DMS53 treated with DMSO at 0.1 percent for 48 hours (cell line): ENCODE measurements around the gene TBC1D10B.
A peak's percentile ranks its signal among the peaks of the same experiment; 100 is the strongest.
"Not testable (repeated sequence)": the region's sequence is repeated elsewhere in the genome, so short reads cannot be mapped to it uniquely, and the experiment has no call there.

Experiments
- DNase-seq: peaks from one replicate; lab custom pipeline; 2025; ENCODE audit not compliant: unreplicated experiment; lab: John Stamatoyannopoulos, UW

Gene TBC1D10B

GRCh38 chr16:30398661-30399434, 28.6 kb upstream of the TBC1D10B start:
- DNase-seq: no peak

GRCh38 chr16:30397776-30398660, 27.7 kb upstream of the TBC1D10B start:
- no peak for DNase-seq

GRCh38 chr16:30397056-30397455, 26.8 kb upstream of the TBC1D10B start:
- DNase-seq: no peak

- DNase-seq: not testable (repeated sequence)
Measured at GRCh38 chr16:30396627-30397026, 26.3 kb upstream of the TBC1D10B start.

DNA sequence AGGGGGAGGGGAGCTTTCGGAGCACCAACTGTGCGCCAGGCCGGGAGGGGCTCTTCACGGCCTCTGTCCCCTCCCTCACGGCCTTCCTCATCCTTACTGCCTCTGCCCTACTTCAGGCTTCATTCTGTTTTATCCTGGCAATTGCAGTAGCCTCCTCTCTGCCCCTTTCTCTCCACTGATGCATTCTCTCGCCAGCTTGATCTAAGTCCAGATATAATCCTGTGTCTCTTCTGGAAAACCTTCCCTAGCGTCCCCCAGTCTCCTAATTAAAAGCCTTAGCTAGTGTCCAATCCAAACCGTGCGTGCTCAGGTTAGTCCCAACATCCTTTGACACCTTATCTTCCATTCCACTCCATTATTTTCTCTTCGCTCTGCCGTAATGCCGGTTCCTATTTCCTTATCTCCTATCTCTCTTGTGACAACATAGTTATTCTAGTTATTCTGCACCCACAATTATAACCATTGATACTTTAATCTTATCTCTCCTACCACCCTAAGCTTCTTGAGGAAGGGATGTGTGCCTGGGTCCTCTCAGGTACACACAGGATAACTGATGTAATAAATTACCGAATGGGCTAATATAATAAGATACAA, 25.8 kb upstream of the TBC1D10B start:
- DNase-seq: no peak

- DNase-seq: peak; percentile 66
Measured at GRCh38 chr16:30395155-30395991, 25.1 kb upstream of the TBC1D10B start, which contains the start of gene ZNF48. ZNF48 (plus strand) TSS chr16:30395420; CDS start chr16:30395795, 375 bp downstream.

DNA sequence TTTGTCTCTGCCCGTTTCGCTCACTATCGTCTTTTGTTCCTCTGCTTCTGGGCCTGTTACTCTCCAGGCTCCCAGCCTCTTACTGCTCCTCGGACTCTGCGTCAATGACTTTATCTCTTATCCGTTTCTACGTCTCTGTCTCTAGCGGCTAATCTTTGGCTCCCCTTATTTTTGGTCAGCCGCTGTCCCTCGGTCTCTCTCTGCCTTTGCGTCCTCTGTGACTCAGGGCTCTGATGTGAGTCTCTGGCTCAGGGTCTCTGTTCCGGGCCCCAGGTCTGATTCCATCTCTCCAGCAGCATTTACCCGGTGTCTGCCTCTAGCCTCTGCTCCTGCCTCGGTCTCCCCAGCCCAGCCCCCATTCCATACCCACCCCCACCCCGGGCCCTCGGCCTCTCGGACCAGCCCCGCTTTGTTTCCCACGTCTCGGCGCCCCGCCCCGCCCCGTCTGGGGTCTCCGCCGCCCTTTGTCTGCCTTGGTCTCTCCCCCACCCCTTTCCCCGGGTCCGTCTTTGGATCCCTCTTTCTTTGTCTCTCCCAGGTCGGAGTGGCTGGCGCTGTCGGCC, 24.4 kb upstream of the TBC1D10B start:
- DNase-seq: no peak

- DNase-seq: no peak
Measured at GRCh38 chr16:30383521-30383920, 13.2 kb upstream of the TBC1D10B start.

DNA sequence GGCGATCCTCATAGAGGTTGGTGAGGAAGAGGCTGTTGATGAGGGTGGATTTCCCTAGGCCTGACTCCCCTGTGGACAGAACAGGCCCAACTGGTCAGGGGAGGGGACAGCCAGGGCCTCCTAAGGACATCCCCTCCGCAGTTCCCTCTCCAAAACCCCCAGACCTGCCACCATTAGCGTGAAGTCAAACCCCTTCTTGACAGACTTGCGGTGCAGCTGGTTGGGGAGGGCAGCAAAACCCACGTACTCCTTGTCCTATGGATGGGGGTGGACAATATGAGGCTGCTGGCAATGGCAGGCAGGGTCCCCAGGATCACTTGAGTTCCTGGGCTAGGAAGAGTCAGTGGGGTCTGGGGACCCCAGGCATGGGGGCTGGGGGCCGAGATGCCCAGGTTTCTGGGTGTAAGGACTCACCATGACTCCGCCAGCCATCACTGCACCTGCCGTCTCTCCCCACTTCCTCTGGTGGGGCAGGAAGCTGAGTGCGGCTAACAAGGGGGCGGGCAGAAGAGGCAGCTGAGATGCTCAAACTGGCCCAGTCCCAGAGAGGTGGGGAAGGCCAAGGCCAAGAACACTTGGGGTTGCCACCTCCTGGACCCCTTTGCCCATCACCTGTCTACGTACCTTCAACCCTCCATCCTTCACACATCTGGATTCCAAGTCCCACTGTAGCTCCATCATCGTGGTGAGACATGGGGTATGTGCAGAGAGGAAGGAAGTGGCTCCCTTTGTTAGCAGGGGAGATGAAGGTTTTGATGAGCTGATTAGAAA, 12.0 kb upstream of the TBC1D10B start, which contains the start of gene SEPTIN1:
Gene SEPTIN1 (minus strand): TSS at position 451 of the 771 bp plus-strand sequence. CDS start 19 bp downstream, at position 432.
- DNase-seq: no peak

DNA sequence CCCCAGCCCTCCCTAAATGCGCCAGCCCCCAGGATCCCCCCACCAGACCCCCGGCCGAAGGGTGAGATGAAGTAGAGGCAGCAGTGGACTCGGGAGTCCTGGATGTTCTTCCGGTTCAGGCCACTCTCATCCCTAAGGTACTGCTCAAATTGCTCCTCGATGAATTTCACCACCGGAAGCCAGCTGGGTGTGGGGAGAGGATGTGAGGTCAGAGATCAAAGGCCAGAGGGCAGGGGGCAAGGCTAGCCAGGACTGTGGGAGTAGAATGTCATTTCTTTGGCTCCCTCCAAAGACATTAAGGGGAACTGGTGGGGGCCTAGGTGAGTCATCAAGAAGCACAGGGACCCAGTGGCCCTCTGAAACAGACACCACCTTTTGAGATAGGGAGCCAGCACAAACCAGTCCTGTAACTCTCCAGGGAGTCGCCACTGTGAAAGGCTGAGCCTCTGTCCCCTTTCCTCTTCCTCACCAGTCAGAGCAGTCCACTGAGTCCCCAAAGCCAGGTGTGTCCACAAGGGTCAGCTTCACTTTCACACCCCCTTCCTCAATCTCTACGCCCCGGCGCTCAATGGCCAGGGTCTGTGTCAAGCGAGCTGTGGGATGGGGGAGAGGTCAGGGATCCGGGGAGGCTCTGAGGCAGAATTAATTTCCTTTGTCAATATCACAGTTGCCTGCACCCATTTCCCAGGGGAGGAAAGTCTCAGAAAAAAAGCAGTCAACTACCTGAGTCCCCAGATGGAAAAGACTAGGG, 11.2 kb upstream of the TBC1D10B start:
- no peak for DNase-seq

DNA sequence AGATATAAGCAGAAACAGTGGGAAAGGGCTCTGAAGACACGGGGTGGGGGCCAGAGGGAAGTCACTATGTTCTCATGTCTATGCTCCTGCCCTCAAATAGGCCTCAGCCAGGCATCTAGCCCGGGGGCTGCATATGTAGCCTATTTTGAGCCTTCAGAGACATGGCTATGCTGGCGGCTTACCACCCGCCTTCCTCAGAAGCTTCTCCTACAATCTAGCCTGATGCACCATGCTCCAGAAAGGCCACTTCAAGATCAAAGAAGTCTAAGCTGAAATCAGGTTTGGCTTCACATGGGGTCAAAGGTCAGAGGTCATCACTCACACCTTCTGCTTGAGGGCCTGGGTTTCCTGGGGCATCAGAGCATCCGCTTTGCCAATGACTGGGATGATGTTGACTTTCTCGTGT, 10.5 kb upstream of the TBC1D10B start:
- no peak for DNase-seq

DNA sequence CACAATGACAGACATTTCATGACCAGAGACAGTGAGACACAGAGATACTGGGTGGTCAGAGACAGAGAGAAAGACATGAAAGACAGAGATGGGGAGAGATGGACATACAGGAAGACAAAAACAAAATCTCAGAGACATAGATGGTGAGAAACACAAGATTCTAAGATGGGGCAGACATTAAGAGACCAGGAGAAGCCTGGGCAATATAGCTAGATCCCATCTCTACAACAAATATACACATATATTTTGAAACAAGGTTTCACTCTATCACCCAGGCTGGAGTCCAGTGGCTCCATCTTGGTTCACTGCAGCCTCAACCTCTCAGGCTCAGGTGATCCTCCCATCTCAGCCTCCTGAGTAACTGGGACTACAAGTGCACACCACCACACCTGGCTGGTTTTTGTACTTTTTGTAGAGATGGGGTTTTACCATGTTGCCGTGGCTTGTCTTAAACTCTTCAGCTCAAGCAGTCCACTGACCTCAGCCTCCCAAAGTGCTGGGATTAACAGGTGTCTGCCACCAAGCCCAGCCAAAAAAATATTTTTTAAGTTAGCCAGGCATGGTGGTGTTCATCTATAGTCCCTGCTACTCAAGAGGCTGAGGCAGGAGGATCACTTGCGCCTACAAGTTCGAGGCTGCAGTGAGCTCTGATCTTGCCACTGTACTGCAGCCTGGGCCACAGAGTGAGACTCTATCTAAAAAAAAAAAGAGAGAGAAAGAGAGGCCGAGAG, 9.9 kb upstream of the TBC1D10B start:
- no peak for DNase-seq

GRCh38 chr16:30379158-30379783, 9.0 kb upstream of the TBC1D10B start:
- no peak for DNase-seq

DNA sequence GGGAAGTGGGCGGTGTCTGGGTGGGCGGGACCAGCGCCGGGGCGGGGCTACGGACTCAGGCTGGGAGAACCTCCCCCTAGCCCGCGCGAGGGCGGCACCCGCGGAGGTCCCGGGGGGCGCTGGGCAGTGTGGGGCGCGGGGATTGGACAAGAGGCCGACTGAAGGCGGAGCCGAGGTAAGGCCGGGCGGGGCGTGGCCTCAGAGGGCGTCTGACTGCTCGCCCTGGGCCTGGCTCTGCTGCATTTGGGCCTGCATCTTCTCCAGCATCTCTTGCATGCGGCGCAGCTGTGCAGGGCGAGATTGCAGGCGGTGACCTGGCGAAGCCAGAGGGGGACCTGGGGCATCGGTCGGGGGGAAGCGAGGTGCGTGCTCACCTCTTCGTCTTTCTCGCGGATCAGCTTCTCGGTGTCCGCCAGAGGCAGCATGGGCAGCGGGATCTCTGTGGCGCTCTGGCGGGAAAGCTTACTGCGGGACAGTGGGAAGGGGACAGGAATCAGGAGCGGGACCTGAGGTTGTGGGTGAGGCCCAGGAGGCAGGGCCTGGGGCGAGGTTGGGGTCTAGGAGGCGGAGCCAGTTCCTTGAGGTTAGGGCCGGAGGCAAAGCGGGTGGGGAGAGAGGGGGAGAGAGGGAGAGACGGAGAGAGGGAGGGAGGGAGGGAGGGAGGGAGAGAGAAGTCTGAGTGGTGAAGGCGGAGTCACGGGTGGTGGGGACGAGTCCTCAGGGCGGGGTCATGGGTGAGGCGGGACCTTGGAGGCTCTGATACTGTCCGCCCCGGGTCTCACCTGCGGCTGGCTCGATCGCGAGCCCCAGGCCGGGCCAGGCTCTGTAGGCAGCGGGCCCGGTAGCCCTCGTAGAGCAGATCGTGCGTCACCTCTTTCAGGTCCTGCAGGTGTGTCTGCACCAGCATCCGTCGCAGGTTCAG, 8.2 kb upstream of the TBC1D10B start:
- DNase-seq: peak; percentile 93

DNA sequence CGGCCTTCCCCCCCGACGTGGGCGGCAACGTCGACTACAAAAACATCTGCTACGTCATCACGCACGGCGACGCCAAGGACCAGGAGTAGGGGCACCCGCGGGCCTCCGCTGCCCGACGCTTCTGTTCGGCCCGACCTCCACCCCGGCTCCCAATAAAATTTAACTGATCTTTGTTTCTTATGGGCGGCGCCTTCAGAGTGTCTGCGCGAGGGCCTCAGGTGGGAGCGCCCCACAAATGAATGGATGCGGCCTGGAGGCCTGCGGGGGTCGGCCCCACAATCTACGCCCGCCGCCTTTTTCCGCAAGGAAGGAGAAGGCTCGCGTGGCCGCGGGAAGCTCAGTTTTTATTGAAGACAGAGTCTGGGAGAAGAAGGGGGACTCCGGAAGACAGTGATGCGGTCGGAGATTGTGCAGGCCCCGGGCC, 7.5 kb upstream of the TBC1D10B start:
- DNase-seq: no peak

GRCh38 chr16:30377050-30377811, 6.9 kb upstream of the TBC1D10B start:
- DNase-seq: peak; percentile 71
